GM21381 (cell line): ENCODE measurements around the gene SHISAL2B.
"Not testable (repeated sequence)": the region's sequence is repeated elsewhere in the genome, so short reads cannot be mapped to it uniquely, and the experiment has no call there.

Source experiments
- ATAC-seq: cut with Tn5 transposase; IDR thresholded peaks from one replicate; pipeline ENCODE4 v1.9.1; 2021; ENCODE audit warnings: mild to moderate bottlenecking, moderate library complexity; ENCODE audit not compliant: unreplicated experiment

The SHISAL2B gene

DNA sequence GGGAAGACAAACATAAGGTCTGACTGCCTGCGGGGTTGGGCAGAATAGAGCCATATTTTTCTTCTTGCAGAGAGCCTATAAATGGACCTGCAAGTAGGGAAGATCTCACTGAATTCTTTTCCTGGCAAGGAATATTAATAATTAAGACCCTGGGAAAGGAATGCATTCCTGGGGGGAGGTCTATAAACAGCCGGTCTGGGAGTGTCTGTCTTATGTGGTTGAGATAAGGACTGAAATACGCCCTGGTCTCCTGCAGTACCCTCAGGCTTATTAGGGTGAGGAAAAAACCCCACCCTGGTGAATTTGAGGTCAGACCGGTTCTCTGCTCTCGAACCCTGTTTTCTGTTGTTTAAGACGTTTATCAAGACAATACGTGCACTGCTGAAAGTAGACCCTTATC is 6.1 kb downstream of the SHISAL2B start:
- ATAC-seq: not testable (repeated sequence)

DNA sequence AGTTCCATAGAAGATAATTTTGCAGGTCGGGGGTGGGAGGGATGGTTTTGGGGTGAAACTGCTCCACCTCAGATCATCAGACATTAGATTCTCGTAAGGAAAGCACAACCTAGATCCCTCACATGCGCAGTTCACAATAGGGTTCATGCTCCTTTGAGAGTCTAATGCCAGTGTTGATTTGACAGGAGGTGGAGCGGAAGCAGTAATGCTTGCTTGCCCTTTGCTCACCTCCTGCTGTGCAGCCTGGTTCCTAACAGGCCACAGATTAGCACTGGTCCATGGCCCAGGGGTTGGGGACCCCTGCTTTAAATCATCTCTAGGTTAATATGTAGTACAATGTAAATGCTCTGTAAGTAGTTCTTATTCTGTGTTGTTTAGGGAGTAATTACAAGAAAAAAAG is 10.5 kb downstream of the SHISAL2B start:
- no peak for ATAC-seq

GRCh38 chr5:64706074-64706473 is 15.8 kb downstream of the SHISAL2B start:
- not testable (repeated sequence) for ATAC-seq

DNA sequence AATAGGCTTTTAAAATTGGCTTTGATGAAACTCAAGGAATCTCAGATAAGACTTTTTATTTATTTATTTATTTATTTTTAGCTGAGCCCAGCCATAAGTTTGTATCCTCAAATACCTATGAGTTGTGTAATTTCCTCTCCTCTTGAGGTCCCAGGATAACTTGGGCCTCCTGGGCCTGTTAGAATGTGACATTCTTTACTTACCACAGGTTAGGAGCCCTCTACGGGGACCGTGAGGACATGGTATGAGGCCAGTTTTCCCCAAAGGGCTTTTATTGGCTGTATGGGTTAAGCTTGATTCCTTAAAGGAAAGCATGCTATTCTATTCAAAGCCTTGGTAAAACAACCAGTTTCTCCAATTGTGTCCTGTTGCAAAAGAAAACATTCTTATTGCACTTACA is 16.9 kb downstream of the SHISAL2B start:
- no peak for ATAC-seq

GRCh38 chr5:64714495-64714894 is 24.2 kb downstream of the SHISAL2B start:
- not testable (repeated sequence) for ATAC-seq

DNA sequence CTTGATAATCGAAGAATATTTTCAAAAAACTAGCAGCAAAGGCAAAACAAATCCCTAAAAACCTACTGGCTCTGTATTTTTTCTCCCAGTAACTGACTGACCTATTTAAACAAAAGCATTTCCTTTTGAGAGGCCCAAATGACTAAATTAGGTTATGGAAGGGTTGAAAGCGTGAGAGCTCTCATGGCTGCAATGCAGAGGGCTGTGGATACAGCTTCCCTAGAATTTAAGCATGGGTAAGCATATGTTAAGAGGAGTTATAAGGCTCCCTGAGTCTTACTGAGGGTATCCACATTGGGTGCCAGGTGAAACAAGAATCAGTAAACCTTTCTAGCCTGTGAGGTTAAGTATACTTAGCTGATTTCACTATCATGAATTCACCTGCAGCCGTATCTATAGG is 32.3 kb downstream of the SHISAL2B start:
- no peak for ATAC-seq

- ATAC-seq: no peak
Measured at GRCh38 chr5:64727150-64727549, 36.8 kb downstream of the SHISAL2B start.

DNA sequence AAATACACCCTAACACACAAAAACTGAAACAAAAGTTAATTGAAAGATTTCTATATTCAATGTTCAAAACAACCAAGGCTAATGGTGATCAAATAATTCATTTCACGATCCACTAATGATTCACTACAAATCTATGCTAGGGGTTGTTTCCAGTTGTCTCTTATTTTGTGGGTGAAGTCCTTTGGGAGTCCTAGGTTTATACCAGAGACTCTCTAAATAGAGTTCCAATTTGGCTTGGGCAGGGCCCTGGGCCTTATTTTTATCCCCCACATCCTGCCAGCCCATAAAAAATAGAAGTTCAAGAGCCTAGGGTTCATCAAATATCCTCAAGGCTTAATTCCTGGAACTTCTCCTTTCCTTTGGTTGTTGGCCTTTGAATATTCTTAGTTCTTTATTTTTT is 52.1 kb downstream of the SHISAL2B start:
- no peak for ATAC-seq

- ATAC-seq: no peak
Measured at GRCh38 chr5:64742821-64743220, 52.5 kb downstream of the SHISAL2B start.

DNA sequence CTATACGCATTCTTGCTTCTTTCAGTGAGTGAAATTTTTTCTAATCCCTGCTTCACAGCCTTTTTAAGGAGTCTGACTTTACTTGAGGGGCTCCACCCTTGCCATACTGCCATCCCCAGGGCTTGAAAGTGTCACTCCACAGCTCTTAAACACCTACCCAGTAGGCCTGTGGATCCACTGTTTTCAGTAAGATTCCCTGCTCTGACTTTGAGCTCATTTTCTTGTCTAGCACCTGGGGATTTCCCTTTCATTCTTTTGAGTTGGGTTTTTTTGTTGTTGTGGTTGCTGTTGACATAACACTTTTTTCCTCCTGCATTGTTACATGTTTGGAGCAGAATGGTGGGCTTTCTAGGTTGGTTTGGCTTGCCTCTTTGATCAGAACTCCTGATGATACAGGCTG is 54.6 kb downstream of the SHISAL2B start:
- no peak for ATAC-seq

DNA sequence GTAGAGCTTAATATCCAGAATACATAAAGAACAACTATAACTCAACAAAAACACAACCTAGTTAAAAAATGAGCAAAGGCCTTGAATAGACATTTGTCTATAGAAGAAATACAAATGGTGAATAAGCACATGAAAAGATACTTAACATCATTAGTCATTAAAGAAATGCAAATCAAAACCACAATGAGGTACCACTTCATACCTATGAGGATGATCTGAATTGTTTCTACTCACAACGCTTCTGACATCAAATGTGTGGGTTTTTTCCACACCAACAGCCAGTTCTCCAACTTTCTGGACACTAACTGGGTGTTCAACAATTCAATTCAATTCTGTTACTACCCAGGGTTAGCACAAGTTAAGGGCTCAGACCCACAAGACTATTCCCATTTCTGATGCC is 56.1 kb downstream of the SHISAL2B start:
- ATAC-seq: no peak

DNA sequence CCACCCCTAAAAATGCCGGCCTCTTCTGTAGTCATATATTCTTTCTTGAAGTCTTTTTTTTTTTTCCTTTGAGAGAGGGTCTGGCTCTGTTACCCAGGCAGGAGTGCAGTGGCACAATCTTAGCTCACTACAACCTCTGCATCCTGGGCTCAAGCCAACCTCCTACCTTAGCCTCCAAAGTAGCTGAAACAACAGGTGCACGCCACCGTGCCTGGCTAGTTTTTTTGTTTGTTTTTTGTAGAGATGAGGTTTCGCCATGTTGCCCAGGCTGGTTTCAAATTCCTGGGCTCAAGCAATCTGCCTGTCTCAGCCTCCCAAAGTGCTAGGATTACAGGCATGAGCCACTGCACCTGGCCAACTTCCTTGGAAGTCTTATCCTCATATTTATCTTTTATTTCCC is 59.1 kb downstream of the SHISAL2B start:
- no peak for ATAC-seq

DNA sequence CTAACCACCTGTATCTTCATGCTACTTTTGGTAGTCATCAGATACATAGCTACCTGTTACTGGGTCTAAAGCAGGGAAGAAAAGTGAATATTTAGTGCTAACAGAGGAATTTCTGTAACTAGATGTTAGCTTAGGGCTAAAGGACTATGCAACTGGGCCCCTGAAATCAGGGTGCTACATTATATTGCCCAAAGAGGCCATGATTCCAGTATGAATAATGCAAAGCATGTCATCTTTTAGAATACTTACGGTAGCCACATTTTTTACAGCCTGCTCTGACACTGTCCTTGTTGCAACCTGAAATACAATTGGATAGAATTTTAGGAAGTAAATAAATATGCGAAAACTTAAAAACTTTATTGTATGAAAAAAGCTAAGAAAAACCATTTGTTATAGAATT is 63.8 kb downstream of the SHISAL2B start:
- no peak for ATAC-seq

GRCh38 chr5:64758901-64759300 is 68.6 kb downstream of the SHISAL2B start:
- no peak for ATAC-seq

DNA sequence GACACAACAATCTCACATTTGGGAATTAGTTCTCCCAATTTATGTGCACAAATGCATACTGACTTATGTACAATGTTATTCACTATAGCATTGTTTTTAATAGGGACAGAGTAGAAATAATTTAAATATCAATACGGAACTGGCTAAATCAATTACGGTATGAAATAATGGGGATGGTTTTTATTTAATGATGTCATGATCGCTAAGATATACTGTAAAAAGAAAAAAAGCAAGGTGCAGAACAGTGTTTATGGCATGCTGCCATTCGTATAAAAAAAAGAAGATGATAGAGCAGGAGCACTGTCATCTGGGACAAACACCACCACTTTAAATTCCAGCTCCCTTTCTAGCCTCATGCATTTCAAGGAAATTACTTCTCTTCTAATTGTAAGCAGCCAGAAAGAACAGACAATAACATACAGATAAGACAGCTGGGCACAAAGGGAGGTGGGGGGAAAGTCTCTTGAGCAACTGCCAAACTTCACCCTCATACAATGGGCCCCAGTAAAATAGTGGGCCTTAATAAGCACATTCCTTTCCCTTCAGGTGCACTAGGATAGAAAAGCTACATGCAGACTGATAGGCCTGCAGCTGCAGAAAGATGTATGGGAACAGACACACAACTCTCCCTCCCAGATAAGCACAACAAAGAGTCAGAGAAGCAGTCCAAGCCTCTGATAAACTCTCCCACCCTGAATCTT is 69.8 kb downstream of the SHISAL2B start:
- ATAC-seq: no peak

DNA sequence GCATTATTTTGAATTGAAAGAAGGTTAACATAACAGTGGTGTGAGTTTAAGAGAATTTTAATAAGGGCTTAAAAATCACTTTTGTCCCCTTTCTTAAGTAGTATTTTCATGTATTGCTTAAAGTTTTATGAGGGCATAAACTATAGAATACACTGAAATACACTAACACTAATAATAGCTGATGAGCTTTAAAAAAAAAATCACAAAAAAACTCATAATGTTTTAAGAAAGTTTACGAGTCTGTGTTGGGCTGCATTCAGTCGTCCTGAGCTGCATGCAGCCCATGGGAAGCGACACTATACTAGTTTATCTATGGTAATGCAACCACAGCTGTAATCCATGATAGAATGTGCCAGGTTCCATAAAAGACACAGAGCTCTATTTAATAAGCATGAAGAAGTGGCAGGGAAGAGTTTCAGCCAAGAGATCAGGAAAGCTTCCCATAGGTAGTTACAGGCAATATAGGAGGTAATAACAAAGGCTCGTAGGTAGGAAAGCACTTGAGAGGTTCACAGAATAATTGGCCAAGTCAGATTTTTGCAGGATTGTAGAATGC is 73.7 kb downstream of the SHISAL2B start:
- no peak for ATAC-seq

DNA sequence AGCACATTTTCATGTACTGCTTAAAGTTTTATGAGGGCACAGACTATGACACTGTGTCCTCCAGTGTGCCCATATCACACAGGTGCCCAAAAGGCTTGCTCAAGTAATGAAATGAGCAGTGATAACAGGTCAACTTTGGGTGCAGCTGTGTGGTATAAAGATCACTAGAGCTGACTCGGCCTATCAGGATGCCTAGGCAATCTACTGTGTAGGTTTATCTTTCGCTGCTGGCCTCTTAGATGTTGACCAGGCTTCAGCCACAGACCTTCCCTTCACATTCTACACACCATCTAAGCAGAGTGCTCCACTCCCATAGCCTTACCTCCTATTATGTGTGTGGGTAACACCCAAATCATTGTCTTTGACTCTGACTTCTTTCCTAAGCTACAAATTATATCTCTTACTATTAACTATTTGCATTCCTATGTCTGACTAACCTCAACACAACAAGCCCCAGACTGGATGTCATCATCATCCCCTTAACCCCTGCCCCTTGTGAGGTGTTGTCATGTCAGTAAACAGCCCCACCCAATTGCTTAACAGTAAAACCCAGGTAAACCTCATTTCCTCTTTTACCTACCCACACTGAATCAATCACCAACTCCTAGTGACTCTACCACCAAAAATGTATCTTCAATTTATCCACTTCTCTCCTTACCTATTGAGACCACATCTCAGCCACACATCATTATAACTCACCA is 75.7 kb downstream of the SHISAL2B start:
- ATAC-seq: no peak

GRCh38 chr5:64766941-64767340 is 76.6 kb downstream of the SHISAL2B start:
- no peak for ATAC-seq
